B cell (primary cell): ENCODE measurements around the gene GHSR. TPM values are rescaled to one million over a fixed set of nuclear protein-coding genes. Genes with fewer than 3 reads are reported as not detected.

ENCODE experiments used
- ATAC-seq: fragments of 200-7000 bp; cut with Tn5 transposase; one replicate; pipeline ENCODE4 v1.10.0; 2021; ENCODE audit warnings: low read depth, mild to moderate bottlenecking, moderate number of reproducible peaks, moderate library complexity
- CTCF ChIA-PET: fragments of 350-600 bp; sonication (Branson Sonifier 250); formaldehyde crosslinking; loops from one replicate; lab custom pipeline; 2021; ENCODE audit warnings: antibody characterized with exemption, inconsistent platforms; lab: Charles Lee
- POLR2A ChIA-PET: fragments of 350-600 bp; sonication (Branson Sonifier 250); formaldehyde crosslinking; loops from one replicate; lab custom pipeline; 2021; ENCODE audit warnings: antibody characterized with exemption; lab: Charles Lee
- DNase-seq: peaks from one replicate; pipeline ENCODE4 v3.0.0; 2013
- H2AFZ ChIP-seq: 2 replicates; pipeline ENCODE4 v1.6.1; 2012; ENCODE audit warnings: mild to moderate bottlenecking, low read depth, low read length; ENCODE audit not compliant: insufficient read depth, poor library complexity, severe bottlenecking
- H3K27ac ChIP-seq, 2 donors: 1 replicate in 1 of 2; 2 replicates in 1 of 2; pipeline ENCODE4 v1.5.1; 2012 to 2013; ENCODE audit warnings: low read length in 2 of 2, mild to moderate bottlenecking in 2 of 2, moderate library complexity in 1 of 2
- H3K27me3 ChIP-seq, 4 experiments: fragments of 200-600 bp in 1 of 4; sonication (generic) in 1 of 4; replicated peaks in 1 of 4; 1 replicate in 2 of 4; 2 replicates in 2 of 4; pipeline versions ENCODE4 v1.6.1 to v1.7.0; 2013 to 2016; ENCODE audit warnings: low read length in 3 of 4, mild to moderate bottlenecking in 2 of 4, mixed read lengths in 1 of 4, moderate library complexity in 1 of 4; ENCODE audit not compliant: insufficient read depth in 4 of 4, control insufficient read depth in 3 of 4; ENCODE audit errors: control extremely low read depth in 1 of 4
- H3K36me3 ChIP-seq, 2 experiments: replicated peaks in 1 of 2; 1 replicate in 1 of 2; 2 replicates in 1 of 2; pipeline versions ENCODE4 v1.6.1 to v1.7.1; 2013; ENCODE audit warnings: low read length in 1 of 2; ENCODE audit not compliant: insufficient read depth in 2 of 2, control insufficient read depth in 1 of 2; ENCODE audit errors: control extremely low read depth in 1 of 2, extremely low read depth in 1 of 2
- H3K4me1 ChIP-seq, 2 donors: fragments of 200-600 bp in 1 of 2; sonication (generic) in 1 of 2; 1 replicate in 1 of 2; 2 replicates in 1 of 2; pipeline versions ENCODE4 v1.5.1 to v1.6.1; 2013 to 2017; ENCODE audit warnings: low read length in 2 of 2; ENCODE audit not compliant: control insufficient read depth in 2 of 2, insufficient read depth in 2 of 2
- H3K4me2 ChIP-seq: replicated peaks from 2 replicates; pipeline ENCODE3; 2012; ENCODE audit warnings: mild to moderate bottlenecking, low read depth, low read length; ENCODE audit not compliant: poor library complexity, severe bottlenecking
- H3K4me3 ChIP-seq, 5 experiments: fragments of 200-600 bp in 1 of 5; sonication (generic) in 1 of 5; 1 replicate in 3 of 5; 2 replicates in 2 of 5; pipeline versions ENCODE4 v1.5.1 to v1.7.0; 2011 to 2016; ENCODE audit warnings: low read length in 4 of 5, mild to moderate bottlenecking in 4 of 5, low read depth in 2 of 5, control low read depth in 1 of 5, moderate library complexity in 1 of 5; ENCODE audit not compliant: insufficient read depth in 1 of 5; ENCODE audit errors: control extremely low read depth in 1 of 5, extremely low read depth in 1 of 5
- H3K79me2 ChIP-seq: fragments of 200-600 bp; sonication (generic); one replicate; pipeline ENCODE4 v1.6.0; 2016; ENCODE audit warnings: low read length; ENCODE audit not compliant: control insufficient read depth, insufficient read depth
- H3K9ac ChIP-seq: fragments of 200-600 bp; sonication (generic); 2 replicates; pipeline ENCODE4 v1.6.1; 2017; ENCODE audit warnings: mild to moderate bottlenecking, low read length, moderate library complexity
- H3K9me3 ChIP-seq, 3 donors: one replicate each; pipeline versions ENCODE4 v1.6.1 to v1.7.1; 2013; ENCODE audit warnings: low read length in 2 of 3; ENCODE audit not compliant: control insufficient read depth in 2 of 3, insufficient read depth in 1 of 3; ENCODE audit errors: control extremely low read depth in 1 of 3
- H4K20me1 ChIP-seq: 2 replicates; pipeline ENCODE4 v1.6.0; 2012; ENCODE audit warnings: mild to moderate bottlenecking, low read length; ENCODE audit not compliant: insufficient read depth, control insufficient read depth, poor library complexity, severe bottlenecking
- H3K27ac Mint-ChIP-seq: one replicate; pipeline ENCODE4 v1.8.0; 2021; ENCODE audit warnings: mixed read lengths
- H3K27me3 Mint-ChIP-seq: one replicate; pipeline ENCODE4 v1.8.0; 2021; ENCODE audit warnings: mixed read lengths
- H3K4me1 Mint-ChIP-seq: one replicate; pipeline ENCODE4 v1.8.0; 2021; ENCODE audit warnings: mixed read lengths
- H3K4me3 Mint-ChIP-seq: one replicate; pipeline ENCODE4 v1.8.0; 2021; ENCODE audit warnings: mixed read lengths
- H3K9me3 Mint-ChIP-seq: one replicate; pipeline ENCODE4 v1.8.0; 2022; ENCODE audit warnings: mixed read lengths; ENCODE audit not compliant: insufficient read depth
- CTCF ChIP-seq: fragments of 200-600 bp; IDR thresholded peaks from one replicate; pipeline ENCODE4 v1.8.0; 2022; ENCODE audit warnings: antibody characterized with exemption, mild to moderate bottlenecking
- EZH2 ChIP-seq: IDR thresholded peaks from 2 replicates; pipeline ENCODE4 v1.6.1; 2012; ENCODE audit warnings: borderline replicate concordance, low read depth, mild to moderate bottlenecking, moderate library complexity, low read length; ENCODE audit not compliant: insufficient read depth, poor library complexity, severe bottlenecking
- WGBS: methylation state at CpG from one replicate; pipeline ENCODE4 v1.1.5; 2013; ENCODE audit warnings: missing lambda C conversion rate; ENCODE audit not compliant: insufficient coverage; 5-methylcytosine and 5-hydroxymethylcytosine counted together
- intact Hi-C: fragments of 100-400 bp; cut with micrococcal nuclease; formaldehyde crosslinking; loops from one replicate; pipeline ENCODE4 v1.10.0; 2022
- polyA plus RNA-seq: library from polyadenylated mRNA; depleted of rRNA; stranded (reverse); fragments of >200 nt; gene quantifications from 2 replicates; pipeline ENCODE4 v1.2.3, GENCODE V29; 2012
- total RNA-seq, 2 donors: library from RNA; stranded (reverse); fragments of 120-200 nt in 1 of 2; gene quantifications; 1 replicate in 1 of 2; 2 replicates in 1 of 2; pipeline versions ENCODE4 v1.2.3 to v1.2.4, GENCODE V29; 2013 to 2022

Gene GHSR
- total and polyA plus RNA-seq, 2 donors (not counting 1 experiment from before 2014, with no cell fraction given), result not detected

GRCh38 chr3:172441581-172441980 lies 6.7 kb downstream of the GHSR start:
- Histone ChIP-seq H2AFZ (no peak overlapping the region), H4K20me1 (no peaks in the 10 kb centered on the region), H3K27me3 (peaks cover 0 to 17% (median 0%) of the 10 kb centered on the region in 4 experiments), H3K9ac (no peak overlapping the region), H3K4me1 (peaks cover 0 to 3% of the 10 kb centered on the region in 2 donors), H3K4me2 (no peak overlapping the region), H3K27ac (no peak overlapping the region), H3K79me2 (no peaks in the 10 kb centered on the region), H3K4me3 (no peak overlapping the region), H3K36me3 (no peaks in the 10 kb centered on the region), H3K9me3 (peaks cover 0 to 1% (median 0%) of the 10 kb centered on the region in 3 donors)
- POLR2A ChIA-PET, result no interaction called here
- H3K4me1 Mint-ChIP-seq, result no peaks in the 10 kb centered on the region
- no peak for TF ChIP-seq CTCF
- no peak for TF ChIP-seq EZH2
- no peak overlapping the region for H3K4me3 Mint-ChIP-seq
- H3K27ac Mint-ChIP-seq, result no peak overlapping the region
- intact Hi-C loops, result no loop called here
- no peak for ATAC-seq
- CTCF ChIA-PET, result no interaction called here
- no peak for DNase-seq
- no CpG with 5 or more reads among the region's 5 CpGs for WGBS
- H3K9me3 Mint-ChIP-seq, result no peaks in the 10 kb centered on the region
- peaks cover 40% of the 10 kb centered on the region for H3K27me3 Mint-ChIP-seq

DNA sequence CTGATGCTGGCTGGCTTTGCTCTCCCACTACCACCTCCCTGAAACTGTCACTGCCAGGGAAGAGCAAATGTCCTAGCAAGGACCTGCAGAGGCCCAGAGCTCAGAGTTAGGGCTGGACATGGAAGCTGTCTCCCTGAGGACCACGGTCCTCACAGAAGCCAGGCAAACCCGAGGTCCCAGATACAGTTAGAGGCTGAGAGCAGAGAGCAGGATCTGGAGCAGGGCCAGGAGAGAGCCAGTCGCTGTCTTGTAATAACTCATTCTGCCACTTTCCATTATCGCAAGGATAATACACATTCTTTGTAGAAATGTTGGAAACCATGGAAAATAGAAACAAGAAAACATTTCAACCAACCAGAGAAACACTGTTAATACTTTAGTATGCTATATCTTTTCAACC lies 10.1 kb downstream of the GHSR start:
- ChIA-PET POLR2A (no interaction called here), CTCF (interaction anchor here (0.6 kb wide), 1 partner anchor 169 kb away, joined by 5 read pairs; no protein-coding TSS in a partner anchor)
- Histone ChIP-seq H4K20me1 (no peaks in the 10 kb centered on the region), H2AFZ (no peak overlapping the region), H3K9ac (no peak overlapping the region), H3K27me3 (peaks cover 0 to 4% (median 0%) of the 10 kb centered on the region in 4 experiments), H3K27ac (no peak overlapping the region), H3K4me1 (no peaks in the 10 kb centered on the region), H3K4me2 (no peak overlapping the region), H3K36me3 (no peaks in the 10 kb centered on the region), H3K79me2 (no peaks in the 10 kb centered on the region), H3K4me3 (no peak overlapping the region), H3K9me3 (peaks cover 0 to 3% (median under 1%) of the 10 kb centered on the region in 3 donors)
- no peak for TF ChIP-seq EZH2
- Mint-ChIP-seq H3K27ac (no peak overlapping the region), H3K4me3 (no peak overlapping the region), H3K4me1 (no peaks in the 10 kb centered on the region), H3K9me3 (no peaks in the 10 kb centered on the region), H3K27me3 (peaks cover 24% of the 10 kb centered on the region)
- intact Hi-C loops, result no loop called here
- 41% methylated on average over 2 of the region's 4 CpGs for WGBS
- DNase-seq (no peak), ATAC-seq (no peak)
